ENCODE results near the gene HMGN4.

The HMGN4 gene

DNA sequence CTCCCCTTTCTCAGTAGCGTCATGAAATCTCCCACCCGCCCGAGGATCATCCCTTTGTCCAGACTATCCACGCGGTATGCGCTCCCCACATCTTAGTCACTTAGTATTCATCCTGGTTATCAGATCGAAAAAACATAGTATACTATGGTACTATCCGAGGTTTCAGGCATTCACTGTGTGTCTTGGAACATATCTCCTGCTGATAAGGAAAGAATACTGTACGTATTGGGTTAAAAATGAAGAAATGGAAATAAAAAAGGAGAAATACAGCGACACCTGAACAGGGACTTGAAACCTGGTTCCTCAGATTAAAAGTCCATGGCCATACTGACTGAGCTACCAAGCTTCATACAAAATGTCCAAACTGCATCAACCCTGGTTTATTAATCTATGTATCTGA lies 14.0 kb downstream of the HMGN4 start:
- no peak for DNase-seq (ENCODE audit: low read depth in 2 of 2)

DNA sequence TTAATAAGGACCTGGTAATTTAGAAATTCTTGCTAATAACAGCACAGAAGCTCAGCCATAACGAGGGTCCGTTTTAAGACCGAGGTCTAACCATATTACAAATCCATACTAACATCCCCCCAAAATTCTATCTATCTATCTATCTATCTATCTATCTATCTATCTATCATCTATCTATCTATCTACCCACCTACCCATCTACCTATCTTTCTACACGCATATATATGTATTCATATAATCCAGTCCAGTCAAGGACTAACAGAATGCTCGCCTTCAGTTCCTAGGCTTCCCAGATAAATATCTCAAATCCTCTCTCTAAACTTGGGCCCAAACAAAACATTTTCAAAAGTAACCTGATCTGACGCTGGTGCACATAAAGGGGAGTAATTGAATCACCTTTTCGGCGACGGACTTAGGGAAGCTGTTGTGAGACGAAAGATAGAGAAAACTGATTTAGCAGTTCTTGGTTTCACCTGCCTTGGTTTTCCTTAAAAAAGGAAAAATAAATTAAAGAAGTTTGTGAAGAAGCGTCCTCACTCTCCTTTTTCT lies 14.5 kb downstream of the HMGN4 start:
- DNase-seq (ENCODE audit: low read depth in 2 of 2) = no peak

DNA sequence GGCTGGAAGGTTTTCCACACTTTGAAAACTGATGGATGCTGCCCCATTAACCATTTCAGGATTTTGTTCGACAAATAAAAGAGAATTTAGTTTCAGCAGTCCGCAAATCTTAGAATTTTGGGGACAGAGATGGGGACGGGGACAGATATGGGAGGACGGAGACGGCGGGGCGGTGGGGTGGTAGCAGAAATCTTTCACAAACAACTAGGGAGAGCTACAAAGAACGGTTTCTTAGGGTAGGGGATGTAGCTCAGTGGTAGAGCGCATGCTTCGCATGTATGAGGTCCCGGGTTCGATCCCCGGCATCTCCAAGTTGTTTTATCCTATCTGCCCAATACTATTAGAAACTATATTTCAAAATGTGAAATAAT lies 15.1 kb downstream of the HMGN4 start:
- peak in 1 of 2 donors; percentile 39 for DNase-seq (ENCODE audit: low read depth in 2 of 2)

DNA sequence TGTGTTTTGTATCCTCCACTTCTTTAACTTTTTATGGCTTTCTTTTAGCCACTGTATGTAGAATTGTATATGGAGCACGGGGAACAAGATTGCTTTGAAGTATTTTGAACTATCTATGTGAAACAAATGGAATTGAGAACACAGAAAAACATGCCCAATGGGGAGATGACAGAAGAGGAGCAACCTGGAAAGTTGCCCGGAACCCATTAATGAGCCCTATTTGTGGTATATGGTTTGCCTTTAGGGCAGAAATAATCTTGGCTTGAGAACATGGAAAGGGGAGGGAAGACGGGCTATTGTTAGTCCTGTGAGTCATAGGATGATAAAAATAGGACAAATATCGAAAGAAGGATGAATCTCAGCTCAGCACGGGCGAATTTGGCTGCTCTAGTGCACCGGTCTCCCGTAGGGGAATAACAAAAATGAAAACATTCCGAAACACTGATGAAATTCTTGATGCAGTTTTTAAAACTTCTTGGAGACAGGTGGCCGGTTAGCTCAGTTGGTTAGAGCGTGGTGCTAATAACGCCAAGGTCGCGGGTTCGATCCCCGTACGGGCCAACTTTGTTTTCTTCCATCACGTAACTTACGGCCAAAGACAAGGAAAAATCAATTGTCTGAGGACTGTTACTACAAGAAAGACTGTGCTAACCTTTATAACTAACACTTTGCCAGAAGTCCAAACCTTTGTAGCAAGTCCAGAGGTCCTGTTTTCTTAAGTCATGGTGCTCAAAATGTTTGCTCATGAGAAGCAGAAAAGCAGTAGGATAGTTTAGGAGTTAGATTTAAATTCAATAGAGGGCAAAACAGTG lies 15.7 kb downstream of the HMGN4 start:
- peak in 1 of 2 donors; percentile 67 for DNase-seq (ENCODE audit: low read depth in 2 of 2)

DNA sequence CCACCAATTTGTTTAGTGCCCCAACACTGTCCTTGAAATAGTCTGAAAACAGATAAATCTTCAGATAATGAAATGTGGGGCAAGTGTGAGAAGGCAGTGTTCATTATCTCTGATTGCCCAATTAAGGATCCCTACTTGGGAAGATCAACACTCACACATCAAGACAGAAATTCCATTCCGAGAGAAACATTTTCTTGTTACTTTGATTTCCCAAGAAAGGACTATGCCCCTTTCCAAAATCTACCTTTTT lies 16.2 kb downstream of the HMGN4 start:
- DNase-seq (ENCODE audit: low read depth in 2 of 2) = no peak

DNA sequence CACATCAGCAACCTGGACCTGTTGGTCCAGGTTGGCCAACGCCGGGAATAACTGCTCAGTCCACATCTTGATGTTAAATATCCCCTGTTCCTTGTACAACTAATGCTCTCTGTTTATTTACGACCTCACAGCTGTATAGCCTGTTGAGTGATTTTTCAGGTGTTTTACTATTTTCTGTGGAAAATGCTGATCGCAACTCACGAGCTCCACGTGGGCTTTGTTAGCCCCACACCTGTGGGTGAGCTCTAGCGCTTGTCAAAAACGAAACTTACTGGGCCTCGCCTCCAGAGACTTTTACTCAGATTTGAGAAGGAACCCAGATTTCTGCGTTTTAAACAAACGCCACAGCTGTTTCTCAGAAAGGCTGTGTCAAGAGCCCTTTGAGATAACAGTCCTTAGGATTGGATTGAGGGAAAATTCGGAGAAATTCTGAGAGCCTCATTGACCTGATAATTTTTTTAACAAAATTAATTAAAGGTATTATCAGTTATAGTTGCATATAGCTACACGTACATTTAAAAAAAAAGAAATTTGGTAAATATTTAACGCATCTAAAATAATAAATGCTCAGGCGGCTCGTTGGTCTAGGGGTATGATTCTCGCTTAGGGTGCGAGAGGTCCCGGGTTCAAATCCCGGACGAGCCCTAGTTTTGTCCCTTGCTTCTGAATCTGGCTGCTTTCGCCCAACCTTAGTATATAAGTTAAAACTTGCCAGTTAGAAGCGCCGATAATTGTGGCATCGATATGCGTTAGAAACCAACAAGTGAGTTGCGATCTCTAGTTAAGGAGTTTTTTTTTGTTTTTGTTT lies 16.7 kb downstream of the HMGN4 start:
- no peak for DNase-seq (ENCODE audit: low read depth in 2 of 2)

DNA sequence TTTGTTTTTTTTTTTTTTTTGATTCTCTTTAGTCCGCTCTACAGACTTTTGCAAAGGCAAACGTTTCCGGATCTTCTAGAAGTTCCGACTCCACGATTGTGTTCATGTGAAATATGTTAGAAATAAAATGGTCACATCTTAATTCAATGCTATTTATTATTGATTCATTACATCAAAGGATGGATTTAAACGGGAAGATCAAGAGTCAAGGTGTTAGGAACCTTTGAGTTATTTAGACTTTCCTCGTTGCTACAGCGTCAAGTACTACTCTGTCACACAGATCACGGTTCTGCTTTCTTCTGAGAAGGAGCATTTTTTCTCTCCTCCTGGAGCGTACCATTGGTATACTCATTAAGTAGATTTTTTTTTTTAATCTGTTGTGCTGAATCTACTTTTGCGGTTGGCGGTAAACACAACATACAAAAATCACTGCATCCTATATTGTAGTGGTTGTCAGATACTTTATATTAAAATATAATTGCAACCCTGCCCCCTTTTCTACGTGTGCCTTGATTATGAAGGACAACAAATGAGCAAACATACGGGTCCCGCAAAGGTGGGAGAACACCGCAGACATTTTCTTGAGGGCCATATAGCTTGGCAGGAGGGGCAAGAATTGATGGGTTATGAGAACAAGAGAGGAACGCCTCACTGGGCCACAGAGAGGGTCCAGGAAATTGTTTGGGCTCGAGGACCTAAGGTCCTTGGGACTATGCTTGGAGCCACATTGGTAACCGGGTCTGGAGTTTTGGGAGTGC lies 17.5 kb downstream of the HMGN4 start:
- no peak for DNase-seq (ENCODE audit: low read depth in 2 of 2)

DNA sequence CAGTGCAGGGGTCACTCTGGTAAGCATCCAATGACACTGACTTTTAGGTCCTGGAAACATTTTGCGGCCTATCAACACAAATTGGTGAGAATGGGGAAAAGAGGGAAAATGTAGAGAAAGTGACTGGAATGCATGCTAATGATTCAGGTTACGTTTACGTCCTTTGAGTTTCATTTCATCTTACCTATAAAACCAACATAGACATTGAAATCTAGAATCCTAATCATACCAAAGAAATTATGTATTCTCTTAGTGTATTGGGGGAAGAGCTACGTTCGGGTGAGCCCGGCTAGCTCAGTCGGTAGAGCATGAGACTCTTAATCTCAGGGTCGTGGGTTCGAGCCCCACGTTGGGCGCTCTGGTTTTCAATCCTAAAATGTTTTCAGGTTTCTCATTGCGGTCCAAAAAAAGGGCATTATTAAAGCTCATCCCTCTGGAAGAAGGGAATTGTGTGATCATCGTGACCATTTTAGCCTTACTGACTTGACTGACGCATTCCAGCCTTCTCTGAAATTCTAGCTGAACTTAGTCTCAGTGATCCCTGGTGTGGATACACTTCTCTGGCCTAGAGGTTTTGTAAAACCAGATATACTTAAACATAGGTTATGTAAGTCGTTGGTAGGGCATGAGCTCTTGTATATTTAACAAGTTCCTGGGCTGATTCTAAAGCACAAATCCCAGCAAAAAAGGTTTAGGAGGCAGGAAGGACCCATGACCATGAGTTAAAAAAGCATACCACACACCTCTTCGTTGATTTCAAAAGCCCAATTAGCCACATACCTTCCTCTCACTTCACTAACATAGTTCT lies 18.3 kb downstream of the HMGN4 start:
- no peak for DNase-seq (ENCODE audit: low read depth in 2 of 2)

DNA sequence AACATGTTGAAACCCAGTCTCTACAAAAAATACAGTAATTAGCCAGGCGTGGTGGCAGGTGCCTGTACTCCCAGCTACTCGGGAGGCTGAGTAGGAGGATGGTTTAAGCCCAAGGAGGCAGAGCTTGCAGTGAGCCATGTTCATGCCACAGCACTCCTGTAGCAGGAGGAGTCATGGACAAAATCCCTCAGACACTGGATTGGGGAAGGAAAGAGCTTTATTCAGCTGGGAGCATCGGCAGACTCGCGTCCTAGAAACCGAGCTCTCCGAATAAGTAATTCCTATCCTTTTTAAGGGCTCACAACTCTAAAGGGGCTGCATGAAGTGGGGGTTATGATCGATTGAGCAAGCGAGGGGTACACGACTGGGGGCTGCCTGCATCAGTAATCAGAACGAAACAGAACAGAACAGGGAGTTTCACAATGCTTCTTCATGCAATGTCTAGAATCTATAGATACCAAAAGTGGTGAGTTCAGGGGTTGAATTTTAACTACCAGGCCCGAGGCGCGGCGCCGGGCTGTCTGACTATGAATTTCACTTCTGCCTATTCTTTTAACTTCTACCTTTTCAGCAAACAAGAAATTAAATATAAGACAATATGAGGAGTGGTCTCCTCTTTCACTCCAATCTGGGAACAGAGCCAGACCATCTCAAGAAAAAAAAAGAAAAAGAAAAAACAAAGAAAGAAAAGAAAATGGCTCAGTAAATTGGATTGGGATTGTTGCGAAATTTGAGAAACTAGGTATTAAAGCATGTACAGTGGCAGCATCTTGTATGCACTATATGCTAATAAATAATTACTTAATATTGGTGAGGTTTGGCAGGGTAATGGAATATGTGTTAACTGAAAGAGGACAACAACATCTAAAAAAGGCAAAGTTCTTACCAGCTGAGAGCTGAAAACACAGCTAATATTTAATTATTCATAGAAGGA lies 23.6 kb downstream of the HMGN4 start:
- DNase-seq (ENCODE audit: low read depth in 2 of 2) = no peak

DNA sequence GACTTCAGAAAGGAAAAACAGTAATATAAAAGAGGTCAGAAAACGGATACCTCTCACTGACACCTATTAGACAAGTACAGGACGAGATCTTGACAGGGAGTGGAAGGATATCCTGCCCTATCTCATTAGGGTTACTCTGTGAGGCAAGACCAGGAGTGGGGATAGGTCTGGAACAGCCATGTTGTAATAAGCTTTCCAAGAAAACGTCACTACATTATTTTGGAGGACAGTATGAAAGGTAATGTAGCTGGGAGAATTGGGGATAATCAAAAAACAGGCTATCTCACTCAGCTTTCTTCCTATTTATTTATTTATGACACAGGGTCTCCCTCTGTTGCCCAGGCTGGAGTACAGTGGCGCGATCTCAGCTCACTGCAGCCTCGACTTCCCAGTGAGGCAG lies 25.3 kb downstream of the HMGN4 start:
- DNase-seq (ENCODE audit: low read depth in 2 of 2) = no peak

DNA sequence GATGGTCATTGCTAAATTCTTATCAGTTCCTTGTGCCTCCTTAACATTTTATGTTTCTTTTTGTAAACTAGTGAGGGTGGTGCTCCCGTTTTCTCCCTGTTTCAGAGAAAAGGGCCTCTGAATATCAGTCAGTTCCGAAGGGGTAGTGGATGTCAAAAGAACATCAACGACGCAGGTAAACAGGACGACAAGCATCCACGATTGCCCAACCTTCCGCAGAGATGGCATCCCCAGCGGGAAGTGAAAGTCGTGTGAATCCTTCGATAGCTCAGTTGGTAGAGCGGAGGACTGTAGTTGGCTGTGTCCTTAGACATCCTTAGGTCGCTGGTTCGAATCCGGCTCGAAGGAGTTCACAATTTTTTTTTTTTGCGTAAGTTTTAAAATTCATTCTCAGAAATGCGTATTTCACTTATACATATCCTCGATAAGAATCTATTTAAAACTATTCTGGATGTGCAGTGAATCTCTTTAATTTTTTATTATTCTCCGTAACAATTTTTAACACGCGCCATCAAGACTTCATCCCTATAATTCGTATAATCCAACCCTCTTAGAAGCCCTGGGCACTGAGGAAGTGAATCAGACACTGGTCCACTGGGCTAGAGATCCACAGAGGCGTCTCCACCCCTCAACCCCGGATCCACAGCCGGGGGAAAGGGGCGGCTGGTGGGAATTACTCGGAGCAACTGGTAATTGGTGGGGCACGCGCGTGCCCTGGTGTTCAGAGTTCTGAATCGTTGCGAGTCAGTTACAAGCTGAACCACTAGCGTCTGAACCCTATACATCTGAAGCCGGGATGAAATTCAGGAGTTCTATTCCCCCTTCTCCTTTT lies 30.7 kb downstream of the HMGN4 start:
- peak; percentile 91 to 99 for DNase-seq (ENCODE audit: low read depth in 2 of 2)

DNA sequence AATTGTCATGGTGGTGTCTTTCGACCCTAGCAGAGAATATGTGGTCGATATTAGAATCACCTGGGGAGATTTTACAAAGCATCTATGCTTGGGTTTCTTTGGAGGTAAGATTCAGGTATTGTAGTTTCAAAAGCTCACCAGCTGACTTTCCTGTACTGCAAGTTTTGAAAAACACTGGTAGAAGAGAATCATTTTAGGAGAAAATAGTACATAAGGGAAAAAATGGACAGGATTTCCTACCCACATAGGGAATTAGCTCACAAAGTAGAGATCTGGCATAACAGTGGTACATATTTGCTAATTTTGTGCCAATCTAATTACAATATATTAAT lies 31.2 kb downstream of the HMGN4 start:
- DNase-seq (ENCODE audit: low read depth in 2 of 2) = no peak

DNA sequence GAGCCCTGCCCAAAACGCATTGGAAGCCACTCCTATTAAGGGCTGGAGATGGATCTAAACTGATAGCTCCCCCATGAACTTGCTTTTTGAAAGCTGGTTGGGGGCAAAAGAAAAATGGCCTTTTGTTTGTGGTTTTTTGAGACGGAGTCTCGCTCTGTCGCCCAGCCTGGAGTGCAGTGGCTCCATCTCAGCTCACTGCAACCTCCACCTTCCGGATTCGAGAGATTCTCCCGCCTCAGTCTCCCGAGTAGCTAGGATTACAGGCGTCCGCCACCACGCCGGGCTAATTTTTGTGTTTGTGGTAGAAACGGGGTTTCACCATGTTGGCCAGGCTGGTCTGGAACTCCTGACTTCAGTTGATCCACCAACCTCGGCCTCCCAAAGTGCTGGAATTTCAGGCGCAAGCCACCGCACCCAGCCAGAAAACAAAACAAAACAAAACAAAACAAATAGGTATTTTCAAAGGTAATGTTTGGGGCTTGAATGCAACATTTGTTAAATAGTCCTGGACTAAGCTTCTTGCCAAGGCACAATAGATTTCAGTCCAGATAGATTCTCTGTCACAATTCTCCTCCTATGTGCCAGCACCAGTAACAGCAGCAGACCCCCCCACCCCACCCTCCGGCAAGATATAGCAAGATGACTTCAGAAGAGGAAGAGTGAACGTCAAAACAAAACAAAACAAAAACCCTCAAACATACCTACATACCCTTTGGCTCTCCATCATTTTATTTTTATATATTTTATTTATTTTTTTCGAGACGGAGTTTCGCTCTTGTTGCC lies 32.1 kb downstream of the HMGN4 start:
- DNase-seq (ENCODE audit: low read depth in 2 of 2) = no peak

DNA sequence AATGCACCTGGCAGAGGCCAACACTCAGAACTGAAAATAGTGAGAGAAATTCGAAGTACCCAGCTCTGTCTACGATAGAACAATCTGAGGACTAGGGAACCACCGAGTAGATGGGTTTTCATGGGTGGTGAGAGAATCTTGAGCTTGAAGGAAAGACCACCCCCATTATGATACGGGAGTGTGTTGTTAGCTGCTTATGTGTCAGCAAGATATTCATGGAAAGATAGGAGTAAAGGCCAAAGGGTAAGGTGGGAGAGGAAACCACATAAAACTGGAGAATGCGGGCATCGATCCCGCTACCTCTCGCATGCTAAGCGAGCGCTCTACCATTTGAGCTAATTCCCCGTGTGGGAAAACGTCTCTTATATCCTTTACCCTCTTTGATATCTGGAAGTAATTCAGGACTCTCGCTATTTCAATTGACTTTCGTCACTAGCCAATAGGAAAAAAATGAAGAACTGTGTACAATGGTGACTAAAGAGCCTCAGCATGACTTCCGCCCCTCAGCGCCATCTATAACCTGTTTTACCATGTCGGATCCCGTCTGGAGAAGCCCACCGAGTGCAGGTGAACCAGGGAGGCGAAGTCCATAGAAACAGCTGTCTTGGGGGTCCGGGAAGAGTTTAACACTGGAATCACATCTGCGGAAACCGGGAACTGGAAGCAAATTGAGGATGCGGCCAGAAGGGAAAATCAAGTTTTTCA lies 33.6 kb downstream of the HMGN4 start:
- DNase-seq (ENCODE audit: low read depth in 2 of 2) = no peak

DNA sequence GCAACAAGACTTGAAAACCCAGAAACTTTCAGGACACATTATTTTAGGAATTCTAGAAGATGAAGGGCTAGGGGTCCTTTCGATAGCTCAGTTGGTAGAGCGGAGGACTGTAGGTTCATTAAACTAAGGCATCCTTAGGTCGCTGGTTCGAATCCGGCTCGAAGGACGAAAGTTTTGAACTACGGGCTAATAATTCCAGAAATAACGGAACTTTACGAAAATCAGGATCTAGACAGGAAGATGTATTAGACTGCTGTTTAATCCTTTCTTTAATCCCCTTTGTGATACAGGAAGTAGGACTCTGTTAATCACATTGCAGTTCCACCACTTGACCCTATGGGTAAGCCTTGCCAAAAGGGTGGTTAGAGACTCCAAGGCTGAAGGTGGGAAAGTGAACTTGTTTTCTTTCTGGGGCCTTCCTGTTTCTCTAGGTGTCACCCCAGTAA lies 37.4 kb downstream of the HMGN4 start:
- DNase-seq (ENCODE audit: low read depth in 2 of 2) = no peak

DNA sequence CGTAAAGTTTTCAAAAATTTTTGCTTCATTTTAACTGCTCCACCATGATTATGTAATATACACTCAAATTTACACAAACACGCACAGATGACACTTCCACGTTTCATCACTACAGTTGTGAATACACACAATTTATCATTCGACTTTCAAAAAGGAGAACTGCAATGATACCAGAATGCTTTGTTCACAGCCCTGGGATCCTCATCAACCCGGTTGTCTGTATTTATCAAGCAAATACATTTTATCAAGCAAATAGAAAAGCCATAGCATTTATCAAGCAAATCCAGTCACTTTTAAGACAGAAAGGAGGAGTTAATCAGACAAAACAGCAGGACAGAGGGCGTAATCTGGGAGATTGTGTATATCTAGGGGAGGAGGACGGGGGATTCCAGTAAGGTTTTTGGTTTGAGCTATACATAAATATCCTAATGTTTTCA lies 38.3 kb downstream of the HMGN4 start:
- no peak for DNase-seq (ENCODE audit: low read depth in 2 of 2)

DNA sequence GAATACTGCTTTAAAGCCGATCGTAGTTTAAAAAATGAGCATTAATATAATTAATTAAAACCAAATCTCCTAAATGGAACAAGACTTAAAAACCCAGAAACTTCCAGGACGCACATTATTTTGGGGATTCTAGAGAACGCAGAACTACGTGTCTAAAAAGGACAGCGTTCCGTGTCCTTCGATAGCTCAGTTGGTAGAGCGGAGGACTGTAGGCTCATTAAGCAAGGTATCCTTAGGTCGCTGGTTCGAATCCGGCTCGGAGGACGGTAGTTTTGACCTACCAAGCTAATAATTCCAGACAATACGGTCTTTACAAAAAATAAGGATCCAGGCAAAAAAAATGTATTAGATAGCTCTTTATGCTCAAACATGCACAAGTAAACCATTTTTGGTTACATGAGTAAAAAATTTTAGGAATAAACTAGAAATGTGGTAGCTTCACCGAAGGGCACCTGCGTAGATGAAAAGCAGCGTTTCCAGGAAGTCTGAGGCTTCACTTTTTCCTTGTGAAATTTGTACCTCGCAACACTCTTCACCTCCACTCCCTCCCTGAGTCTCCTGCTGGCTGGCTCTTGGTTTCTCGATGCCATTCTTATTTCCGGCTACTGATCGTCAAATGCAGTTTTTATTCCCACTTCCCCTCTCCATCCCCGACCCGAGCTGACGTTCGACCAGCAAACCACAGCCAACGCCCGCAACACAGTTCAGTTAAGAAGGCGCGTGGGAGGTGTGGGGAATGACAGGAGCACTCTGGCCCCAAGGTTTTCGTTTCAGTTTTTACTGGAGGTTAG lies 39.0 kb downstream of the HMGN4 start:
- DNase-seq (ENCODE audit: low read depth in 2 of 2) = no peak

Data from activated CD8-positive, alpha-beta memory T cell treated with anti-CD3 and anti-CD28 coated beads for 4 hours (primary cell).